GM21737 (cell line): ENCODE data around the gene RBMS2.
"Not testable (repeated sequence)": the region's sequence is repeated elsewhere in the genome, so short reads cannot be mapped to it uniquely, and the experiment has no call there.

Experiments
- ATAC-seq: cut with Tn5 transposase; IDR thresholded peaks from one replicate; pipeline ENCODE4 v1.9.1; 2021; ENCODE audit warnings: mild to moderate bottlenecking, moderate library complexity; ENCODE audit not compliant: unreplicated experiment

RBMS2 gene

DNA sequence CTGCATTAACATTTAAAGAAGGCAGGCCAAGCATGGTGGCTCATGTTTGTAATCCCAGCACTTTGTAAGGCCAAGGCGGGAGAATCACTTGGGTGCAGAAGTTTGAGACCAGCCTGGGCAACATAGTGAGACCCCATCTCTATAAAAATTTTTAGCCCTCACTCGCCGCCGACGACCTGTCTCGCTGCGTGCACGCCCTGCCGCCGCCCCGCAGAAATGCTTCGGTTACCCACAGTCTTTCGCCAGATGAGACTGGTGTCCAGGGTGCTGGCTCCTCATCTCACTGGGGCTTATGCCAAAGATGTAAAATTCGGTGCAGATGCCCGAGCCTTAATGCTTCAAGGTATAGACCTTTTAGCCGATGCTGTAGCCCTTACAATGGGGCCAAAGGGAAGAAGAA, 10.8 kb upstream of the RBMS2 start:
- no peak for ATAC-seq

DNA sequence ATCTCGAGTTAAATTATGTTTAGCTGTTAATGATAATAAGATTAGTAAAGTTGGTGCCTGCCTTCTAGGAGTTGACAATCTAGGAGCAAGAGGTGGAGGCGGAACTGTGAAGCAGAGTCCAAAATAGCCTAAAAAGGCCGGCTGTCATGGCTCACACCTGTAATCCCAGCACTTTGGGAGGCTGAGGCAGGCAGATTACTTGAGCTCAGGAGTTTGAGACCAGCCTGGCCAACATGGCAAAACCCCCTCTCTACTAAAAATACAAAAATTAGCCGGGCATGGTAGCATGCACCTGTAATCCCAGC, 7.7 kb upstream of the RBMS2 start:
- ATAC-seq, result not testable (repeated sequence)

DNA sequence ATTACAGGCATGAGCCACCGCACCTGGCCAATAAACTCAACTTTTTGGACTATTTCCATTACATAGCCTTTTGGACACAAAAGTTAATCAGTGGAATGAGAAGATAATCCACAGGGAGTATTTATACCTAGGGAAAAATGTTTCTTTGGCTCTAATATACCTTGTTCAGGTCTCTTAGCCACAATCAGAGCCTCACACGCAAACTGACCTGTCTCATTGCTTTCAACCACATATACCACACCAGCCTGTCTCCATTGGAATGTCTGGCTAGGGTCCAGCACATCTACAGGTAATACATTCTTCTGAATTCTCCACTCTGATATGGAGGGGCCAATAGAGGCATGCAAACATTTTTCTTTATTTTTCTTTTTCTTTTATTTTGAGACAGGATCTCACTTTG, 3.8 kb upstream of the RBMS2 start:
- no peak for ATAC-seq

DNA sequence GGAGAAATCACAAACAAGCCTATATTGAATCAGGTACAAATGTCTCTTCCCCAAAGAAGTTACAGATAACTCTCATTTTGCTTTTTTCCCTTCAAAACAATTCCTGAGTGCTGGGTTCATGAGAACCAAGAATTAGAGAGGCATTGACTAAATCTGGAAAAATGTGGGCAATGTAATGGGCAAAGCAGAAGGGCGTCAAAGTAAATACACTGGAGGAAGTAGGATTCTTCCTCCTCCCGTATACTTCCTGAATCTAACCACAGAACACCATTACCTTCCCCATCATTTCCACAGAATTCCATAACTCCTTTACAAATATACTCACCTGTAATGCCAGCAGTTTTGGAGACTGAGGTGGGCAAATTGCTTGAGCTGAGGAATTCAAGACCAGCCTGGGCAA, 3.0 kb upstream of the RBMS2 start:
- ATAC-seq, result no peak

DNA sequence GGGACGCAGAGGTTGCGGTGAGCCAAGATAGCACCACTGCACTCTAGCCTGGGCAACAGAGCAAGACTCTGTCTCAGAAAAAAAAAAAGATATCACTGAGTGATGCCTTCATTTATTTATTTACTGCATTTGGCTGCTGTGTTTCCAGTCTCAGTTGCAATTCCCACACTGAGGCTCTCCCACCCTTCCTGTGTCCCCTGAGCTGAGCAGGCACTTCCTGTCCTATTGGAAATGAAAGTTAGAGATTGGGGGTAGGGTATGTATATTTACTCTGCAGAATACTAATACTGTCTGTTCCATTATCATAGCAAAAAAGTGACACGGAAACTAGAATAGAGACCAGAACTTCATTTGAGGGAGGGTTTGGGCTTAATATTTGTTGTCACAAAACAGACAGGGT, 1.6 kb upstream of the RBMS2 start:
- ATAC-seq, result no peak

DNA sequence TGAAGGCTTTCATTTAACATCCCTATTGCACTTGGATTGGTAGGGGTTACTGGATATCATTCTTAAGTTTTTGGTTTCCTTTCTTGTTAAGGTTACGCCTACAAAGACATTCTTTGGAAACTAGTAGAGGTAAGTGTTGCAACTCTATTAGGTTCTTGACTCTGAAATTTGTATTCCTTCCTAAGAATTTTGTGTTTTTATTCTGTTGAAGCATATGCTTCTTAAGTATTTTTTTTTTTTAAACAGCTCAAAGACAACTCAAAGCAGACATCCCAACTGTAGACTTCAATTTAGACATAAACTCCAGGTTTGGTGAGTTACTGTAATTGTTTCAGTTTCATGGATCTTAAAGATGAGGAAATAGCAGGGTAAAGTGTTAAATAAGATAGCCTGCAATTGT, 1.1 kb upstream of the RBMS2 start:
- no peak for ATAC-seq

DNA sequence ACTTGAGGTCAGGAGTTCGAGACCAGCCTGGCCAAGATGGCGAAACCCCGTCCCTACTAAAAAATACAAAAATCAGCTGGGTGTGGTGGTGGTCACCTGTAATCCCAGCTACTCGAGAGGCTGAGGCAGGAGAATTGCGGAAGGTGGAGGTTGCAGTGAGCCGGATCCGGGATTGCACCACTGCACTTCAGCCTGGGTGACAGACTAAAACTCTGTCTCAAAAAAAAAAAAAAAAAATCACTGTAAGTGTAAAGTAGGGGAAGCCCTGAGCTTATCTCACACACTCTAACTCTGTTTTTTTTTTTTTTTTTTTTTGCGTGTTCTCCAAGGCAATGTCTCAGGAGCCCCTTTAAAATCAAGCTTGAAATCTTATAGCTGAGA, 421 bp upstream of the RBMS2 start:
- ATAC-seq, result no peak

DNA sequence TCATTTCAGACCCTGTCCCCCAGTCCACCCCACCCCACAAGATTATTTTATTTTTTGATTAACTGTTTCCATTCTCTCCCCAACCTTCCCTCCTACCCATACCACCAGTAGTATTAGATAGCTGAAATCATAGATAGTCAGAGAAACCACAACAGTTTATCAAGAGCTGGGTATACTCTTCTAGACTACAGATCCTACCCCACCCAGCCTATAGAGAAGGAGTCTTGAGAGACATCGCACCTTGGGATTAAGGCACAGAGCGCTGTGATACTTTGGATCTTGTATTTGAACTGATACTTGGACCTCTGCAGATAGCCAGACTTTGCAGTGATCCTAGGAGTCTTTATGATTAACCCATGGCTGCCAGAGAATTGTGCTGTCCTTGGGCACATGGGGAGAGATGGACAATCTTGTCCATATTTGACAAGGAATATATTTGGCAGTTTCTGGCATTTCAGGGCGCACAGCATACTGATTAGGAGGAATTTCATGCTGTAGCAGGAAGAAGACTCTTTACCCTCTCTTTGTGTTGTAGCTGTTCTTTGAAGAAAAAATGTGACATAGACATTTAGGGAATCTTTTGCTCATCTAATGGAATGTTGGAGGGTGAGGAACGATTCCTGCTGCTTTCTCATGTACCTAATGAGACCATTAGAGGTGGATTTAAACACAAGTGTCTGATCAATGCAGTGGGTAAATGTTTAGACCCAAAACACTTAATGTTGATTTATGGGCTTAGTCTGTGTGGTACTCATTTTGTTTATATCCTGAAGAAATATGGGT, 982 bp downstream of the RBMS2 start:
- no peak for ATAC-seq

DNA sequence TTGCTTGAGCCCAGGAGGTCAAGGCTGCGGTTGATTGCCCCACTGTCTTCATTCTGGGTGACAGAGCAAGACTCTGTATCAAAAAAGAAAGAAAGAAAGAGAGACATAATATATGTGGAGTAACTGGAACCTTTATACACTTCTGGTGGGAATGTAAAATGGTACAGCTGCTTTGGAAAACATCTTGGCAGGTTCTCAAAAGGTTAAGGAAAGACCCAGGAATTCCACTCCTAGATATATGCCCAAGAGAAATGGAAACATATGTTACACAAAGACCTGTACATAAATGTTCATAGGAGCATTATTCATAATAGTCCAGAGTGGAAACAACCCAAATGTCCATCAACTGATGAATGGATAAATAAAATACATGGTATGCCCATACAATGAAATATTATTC, 7.2 kb downstream of the RBMS2 start:
- ATAC-seq, result no peak

DNA sequence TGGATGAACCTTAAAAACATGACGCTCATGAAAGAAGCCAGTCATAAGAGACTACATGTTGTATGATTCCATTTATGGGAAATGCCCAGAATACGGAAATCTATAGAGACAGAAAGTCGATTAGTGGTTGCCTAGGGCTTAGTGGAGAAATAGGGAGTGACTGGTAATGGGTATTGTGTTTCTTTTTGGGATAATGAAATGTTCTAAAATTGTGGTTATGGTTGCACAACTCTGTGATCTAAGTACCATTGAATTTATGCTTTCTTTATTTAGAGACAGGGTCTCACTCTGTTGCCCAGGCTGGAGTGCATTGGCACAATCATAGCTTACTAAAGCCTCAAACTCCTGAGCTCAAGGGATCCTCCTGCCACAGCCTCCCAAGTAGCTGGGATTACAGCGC, 8.0 kb downstream of the RBMS2 start:
- no peak for ATAC-seq

DNA sequence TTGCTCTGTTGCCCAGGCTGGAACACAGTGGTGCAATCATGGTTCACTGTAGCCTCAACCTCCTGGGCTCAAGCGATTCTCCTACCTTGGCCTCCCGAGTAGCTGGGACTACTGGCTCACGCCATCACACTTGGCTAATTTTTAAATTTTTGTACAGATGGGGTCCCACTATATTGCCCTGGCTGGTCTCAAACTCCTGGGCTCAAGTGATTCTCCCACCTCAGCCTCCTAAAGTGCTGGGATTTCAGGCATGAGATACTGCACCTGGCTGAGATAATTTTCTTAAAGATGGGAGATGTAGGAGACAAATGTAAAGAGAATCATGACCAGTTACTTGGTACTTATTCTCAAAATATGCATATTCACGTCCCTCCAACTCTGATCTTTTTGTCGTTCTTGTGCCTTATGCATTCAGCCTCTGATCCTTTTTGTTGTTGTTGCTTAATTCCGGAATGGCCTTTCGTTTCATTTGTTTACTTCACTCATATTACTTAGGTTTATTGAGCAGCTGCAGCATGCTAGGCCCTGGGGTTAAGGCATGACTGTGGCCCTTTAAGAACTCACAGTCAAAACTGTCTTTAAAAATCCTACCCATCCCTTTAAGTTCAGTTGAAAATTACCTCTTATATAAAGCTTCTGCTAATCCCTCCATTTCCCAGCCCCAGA, 8.9 kb downstream of the RBMS2 start:
- ATAC-seq, result no peak

DNA sequence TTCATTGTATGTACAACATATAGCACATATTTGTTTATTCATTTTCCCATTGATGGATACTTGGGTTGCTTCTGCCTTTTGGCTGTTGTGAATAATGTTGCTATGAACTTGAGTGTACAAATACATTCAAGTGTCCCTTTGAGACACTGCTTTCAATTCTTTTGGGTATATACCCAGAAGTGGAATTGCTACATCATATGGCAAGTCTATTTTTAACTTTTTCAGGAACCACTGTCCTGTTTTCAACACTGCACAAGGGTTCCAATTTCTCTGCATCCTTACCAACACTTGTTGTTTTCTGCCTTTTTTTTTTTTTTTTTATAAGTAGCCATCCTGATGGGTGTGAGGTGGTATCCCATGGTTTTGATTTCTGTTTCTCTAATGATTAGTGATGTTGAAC, 15.9 kb downstream of the RBMS2 start:
- ATAC-seq, result no peak

DNA sequence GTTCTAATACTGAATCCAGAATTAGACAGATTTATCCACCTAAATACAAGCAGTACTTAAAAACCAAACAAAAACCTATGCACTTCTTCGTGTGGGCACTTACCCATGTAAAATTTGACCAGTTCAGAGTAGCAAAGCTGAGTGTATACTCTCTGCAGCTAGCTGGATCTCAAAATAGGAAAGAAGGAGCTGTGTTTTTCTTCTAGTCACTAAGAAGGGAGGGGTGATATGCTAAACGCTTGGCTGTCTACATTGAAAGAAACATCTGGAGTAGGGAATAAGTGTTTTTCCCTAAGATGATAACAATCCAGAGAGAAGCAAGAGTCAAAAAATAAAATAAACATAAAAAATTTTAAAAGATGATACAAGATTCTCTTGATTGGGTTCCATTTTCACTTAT, 20.0 kb downstream of the RBMS2 start:
- ATAC-seq, result no peak

DNA sequence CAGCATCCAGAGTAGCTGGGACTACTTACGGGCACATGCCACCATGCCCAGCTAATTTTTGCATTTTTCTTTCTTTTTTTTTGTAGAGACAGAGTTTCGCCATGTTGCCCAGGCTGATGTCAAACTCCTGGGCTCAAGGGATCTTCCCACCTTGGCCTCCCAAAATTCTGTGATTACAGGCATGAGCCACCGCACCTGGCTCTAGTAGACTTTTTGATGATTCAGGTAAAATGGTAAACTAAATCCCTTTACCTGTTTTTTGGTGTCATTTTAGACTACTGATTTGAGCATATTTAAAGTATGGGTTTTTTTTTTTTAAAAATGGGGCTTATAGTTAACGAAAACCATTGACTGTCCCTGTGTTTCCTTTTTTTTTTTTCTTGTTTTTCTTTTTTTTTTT, 20.5 kb downstream of the RBMS2 start:
- ATAC-seq, result no peak

DNA sequence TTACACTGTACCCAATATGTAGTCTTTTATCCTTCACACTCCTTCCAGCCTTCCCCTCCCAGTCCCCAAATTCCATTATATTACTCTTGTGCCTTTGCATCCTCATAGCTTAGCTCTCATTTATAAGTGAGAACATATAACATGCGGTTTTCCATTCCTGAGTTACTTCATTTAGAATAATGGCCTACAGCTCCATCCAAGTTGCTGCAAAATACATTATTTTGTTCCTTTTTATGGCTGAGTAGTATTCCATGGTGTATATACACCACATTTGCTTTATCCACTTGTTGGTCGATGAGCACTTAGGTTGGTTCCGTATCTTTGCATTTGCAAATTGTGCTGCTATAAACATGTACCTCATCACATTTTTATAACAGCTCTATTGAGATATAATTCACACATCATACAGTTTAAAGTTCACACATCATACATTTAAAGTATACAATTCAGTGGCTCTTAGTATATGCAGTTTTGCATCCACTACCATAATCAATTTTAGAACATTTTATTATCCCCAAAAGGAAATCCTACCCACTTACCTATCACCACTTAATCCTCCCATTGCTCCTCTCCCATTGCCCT, 23.5 kb downstream of the RBMS2 start:
- no peak for ATAC-seq

DNA sequence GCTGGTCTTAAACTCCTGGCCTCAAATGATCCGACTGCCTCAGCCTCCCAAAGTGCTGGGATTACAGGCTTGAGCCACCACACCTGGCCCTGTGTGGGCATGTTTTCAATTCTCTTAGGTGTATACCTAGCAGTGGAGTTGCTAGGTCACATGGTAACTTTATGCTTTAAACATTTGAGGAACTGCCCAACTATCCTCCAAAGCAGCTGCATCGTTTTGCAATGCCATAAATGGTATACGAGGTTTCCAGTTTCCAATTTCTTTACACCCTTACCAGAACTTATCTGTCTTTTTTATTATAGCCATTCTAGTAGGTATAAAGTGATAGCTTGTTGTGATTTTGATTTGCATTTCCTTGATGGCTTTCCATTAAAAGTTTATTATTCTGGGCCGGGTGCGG, 25.1 kb downstream of the RBMS2 start:
- ATAC-seq, result no peak

DNA sequence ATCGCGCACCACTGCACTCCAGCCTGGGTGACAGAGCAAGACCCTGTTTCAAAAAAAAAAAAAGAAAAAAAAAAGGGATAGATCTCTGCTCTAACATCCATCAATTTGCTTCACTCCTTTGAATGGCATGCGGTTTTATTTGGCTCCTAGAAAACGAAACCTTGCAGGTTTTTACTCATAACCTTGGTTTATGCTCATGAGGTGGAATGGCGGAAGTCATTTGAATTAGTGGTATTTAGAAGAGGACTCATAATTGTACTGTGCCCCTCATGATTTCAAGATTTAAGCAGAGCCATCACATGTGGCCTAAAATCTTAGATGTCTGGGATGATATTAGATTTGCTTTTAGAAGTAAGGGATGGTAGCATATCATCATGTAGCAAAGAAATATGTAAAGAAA, 29.4 kb downstream of the RBMS2 start:
- no peak for ATAC-seq

DNA sequence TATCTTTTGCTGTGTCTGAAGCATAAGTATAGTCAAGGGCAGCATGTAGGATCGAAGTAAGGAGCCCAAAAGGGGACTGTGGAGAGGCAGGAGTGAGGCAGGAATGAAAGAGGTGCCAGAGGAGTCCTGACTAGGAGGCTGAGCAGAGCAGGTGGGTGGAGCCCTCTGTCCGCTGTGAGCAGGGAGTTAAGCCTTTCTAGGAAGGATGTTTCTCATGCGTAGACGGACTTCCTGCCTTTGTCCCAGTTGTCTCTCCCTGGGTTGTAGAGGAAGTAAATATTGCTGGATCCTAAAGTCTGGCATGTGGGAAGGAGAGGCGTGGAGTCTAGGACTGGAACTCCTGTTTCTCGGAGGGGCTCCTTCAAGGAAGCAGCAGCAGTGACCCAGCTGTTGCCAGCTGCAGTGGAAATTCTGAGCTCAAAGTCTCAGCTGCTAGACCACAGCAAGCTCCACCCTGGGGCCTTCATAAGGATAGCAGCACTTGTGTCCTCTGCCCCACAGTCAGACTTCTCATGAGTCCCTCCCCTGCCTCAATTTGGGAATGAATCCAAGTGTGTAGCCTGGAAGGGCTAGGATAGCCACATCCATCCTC, 44.0 kb downstream of the RBMS2 start:
- ATAC-seq, result no peak

DNA sequence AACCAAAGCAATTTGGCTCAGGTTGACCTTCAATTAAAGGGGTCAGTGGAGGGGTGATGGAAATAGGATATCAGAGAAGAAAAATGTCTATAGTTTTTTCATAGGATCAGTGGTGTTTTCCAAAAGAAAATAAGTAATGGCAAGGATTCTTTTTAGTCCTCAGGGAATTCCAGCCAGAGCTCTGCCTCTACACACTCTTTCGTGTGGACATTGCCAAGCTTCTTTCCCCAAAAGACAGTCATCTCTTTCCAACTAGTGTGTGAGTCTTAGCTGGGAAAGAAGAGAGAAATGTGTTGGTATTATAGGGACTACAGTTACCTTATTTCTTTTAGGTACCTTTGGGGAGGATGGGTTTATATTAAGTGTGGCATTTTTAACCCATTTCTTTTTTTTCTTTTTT, 46.5 kb downstream of the RBMS2 start:
- no peak for ATAC-seq

DNA sequence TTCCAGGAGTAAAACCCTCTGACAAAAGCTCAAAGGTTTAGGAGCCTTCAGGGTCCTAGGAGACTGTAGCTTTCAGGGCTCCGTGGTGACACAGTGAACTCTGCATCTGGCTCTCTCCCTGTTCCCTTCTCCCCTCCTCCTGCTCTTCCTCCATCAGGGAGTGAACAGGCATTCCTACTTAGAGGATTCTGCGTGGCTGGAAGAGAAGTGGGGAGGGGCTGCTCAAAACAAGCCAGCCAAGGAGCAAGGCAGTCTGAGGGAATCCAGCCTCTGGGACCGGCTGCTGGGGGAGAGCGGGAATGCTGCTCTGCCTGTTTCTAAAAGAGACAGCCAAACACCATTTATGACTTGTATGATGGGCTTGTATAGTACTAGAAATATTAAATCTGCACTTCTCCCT, 49.5 kb downstream of the RBMS2 start:
- no peak for ATAC-seq

DNA sequence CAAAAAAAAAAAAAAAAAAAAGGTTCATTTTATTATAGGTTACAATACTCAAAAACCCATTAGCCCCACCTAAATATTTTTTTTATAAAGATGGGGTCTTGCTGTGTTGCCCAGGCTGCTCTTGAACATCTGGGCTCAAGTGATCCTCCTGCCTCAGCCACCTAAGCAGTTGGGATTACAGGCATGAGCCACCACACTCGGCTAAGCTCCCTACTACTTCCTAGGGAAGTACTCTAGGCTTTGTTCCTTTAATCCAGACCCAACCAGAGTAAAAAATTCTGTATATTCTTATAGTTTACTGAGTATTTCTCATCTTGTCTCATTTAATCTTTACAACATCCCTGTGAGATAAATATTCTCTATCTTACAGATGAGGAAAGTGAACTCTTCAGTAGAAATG, 50.7 kb downstream of the RBMS2 start:
- no peak for ATAC-seq

DNA sequence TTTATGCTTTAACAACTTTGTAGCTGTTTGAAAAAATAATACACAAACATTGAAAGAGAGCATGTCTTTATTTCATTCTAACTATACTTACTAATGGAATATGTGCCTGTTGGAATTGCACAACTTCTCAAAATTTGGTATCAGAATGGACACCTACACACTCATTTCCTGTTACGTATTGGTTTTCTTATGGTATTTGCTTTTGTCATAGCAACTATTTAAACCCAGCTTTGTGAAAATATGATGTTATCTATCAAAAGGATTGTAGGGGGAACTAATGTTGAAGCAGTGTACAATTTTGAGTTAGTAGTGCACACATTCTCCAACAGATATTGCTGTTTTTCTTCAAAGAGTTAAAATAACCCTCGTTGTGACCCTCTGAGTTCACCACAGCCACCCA, 52.6 kb downstream of the RBMS2 start:
- no peak for ATAC-seq
